GM13977 (cell line): ENCODE measurements around the gene TSSC4.

Source experiments
- DNase-seq: peaks from one replicate; pipeline ENCODE4 v3.0.0; 2012; ENCODE audit warnings: low spot score
- in situ Hi-C: fragments of 300-500 bp; cut with MboI; formaldehyde crosslinking; loops from one replicate; pipeline ENCODE4 v1.12.0; 2022; ENCODE audit warnings: low sequenced_read_pairs, low pct_unique_long_range_greater_than_20kb, mixed read lengths, inconsistent platforms; ENCODE audit not compliant: unreplicated experiment
- TF ChIP-seq, protein P1 (sequence below): IDR thresholded peaks from 2 replicates; pipeline ENCODE4 v1.5.1; 2012; ENCODE audit warnings: mild to moderate bottlenecking, control low read depth; ENCODE audit not compliant: insufficient read depth; ENCODE audit errors: extremely low read depth, missing control alignments

The TSSC4 gene

DNA sequence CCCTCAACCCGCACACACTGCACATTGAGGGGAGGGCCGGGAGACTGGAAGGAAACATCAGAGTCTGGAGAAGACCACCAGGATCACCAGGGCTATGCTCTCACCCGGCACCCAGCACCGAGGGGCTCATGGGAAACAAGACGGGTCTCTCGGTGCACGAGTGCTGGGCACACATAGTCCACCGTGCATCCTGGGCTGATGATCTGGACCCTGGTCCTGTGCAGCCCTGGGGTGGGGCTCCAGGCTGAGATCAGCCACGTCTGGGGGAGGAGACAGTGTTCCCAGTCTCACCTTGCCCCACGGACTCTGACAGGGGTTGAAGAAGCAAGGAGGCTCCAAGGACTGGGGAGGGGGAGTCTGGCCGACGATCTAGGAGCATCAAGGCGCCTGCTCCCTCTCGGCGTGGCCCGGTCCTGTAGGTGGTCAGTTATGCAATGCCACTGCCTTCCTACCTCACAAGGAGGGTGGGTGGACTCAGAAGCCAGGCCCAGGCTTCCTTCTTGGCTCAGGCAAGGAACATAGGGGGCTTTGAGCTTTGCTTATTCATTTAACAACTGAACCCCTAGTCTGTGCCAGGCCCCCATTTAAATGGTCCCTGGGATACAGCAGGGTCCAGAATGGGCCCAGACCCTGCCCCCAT, 34.9 kb upstream of the TSSC4 start:
- in situ Hi-C loops: no loop called here
- TF ChIP-seq, protein P1, sequence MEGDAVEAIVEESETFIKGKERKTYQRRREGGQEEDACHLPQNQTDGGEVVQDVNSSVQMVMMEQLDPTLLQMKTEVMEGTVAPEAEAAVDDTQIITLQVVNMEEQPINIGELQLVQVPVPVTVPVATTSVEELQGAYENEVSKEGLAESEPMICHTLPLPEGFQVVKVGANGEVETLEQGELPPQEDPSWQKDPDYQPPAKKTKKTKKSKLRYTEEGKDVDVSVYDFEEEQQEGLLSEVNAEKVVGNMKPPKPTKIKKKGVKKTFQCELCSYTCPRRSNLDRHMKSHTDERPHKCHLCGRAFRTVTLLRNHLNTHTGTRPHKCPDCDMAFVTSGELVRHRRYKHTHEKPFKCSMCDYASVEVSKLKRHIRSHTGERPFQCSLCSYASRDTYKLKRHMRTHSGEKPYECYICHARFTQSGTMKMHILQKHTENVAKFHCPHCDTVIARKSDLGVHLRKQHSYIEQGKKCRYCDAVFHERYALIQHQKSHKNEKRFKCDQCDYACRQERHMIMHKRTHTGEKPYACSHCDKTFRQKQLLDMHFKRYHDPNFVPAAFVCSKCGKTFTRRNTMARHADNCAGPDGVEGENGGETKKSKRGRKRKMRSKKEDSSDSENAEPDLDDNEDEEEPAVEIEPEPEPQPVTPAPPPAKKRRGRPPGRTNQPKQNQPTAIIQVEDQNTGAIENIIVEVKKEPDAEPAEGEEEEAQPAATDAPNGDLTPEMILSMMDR: no peak
- DNase-seq: no peak

DNA sequence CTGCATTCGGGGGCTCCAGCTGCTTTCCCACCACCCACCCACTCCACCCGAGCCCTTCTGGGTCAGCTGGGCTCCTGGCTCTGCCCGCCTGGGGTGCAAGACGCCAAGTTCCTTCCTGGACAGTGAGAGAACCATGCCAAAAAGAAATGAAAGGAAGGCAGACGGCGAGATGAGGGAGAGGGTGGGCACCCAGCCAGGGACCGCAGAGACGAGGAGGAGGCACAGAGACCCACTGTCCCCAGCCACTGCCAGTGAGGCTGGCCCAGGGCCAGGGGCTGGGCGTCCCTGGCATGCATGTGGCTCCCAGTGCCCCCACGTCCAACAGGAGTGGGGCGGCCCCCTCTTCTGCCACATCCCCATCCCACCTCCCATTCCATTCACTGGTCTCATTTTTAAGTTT, 34.3 kb upstream of the TSSC4 start:
- no peak for DNase-seq
- in situ Hi-C loops: no loop called here
- TF ChIP-seq, protein P1: no peak

GRCh38 chr11:2366733-2367132, 33.8 kb upstream of the TSSC4 start:
- in situ Hi-C loops: no loop called here
- no peak for DNase-seq
- TF ChIP-seq, protein P1: no peak

- no peak for DNase-seq
- in situ Hi-C loops: no loop called here
Observed at GRCh38 chr11:2367266-2368160, 33.0 kb upstream of the TSSC4 start.

DNA sequence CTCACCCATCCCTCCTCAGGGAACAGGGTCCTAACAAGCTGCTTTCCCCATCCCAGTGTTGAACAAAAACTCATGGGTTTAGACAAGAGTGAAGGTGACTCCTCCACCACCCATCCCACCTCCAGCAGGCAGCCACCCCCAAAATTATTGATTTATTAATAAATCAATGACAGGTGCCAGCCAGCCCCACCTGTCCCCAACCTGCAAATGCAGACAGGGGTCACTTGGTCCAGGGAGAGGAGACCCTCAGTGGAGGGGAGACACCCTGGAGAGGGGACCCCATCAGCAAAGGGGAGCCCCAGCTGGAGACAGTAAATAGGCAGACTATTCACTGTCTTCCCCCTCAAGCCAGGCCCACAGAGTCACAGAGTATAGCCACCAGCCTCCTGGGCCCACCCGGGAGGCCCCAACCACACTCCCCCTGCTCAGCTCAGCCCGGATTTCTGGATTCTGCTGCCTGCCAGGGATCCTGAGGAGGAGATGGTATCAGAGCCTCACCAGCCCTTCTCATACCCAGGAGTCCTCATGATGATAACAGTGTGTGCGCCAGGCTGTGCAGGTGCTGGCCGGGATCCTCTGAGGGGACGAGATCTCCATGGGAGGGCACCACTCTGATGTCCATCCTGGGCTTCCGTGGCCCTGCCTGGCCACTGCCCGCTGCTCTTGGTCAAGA, 32.2 kb upstream of the TSSC4 start:
- TF ChIP-seq, protein P1: no peak
- in situ Hi-C loops: no loop called here
- no peak for DNase-seq

More at GRCh38 chr11:2367266-2368160, 33.0 kb upstream of the TSSC4 start:
- TF ChIP-seq, protein P1: no peak

DNA sequence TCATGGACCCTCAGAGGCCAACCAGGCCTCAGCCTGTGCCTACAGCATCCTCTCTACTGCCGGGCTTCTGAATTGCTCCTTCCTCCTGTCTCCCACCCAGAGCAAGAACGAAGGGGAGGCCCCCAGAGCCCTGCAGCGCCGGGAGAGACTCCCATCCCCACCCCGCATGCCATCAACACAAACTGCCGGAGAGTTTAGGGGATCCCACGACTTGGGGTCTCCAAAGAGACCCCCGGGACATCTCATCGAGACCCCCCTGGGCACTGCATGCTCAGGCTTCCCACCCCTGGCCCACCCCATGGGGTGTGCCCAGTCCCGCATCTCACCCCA, 31.7 kb upstream of the TSSC4 start:
- TF ChIP-seq, protein P1: no peak
- in situ Hi-C loops: no loop called here
- no peak for DNase-seq
